Lower lobe of right lung (tissue), 2 donors: ENCODE results near the gene RASA3. TPM values are rescaled to one million over a fixed set of nuclear protein-coding genes. Genes with fewer than 3 reads are reported as not detected.

ENCODE experiments used
- ATAC-seq, 2 donors: fragments of 200-7000 bp; cut with Tn5 transposase; one replicate each; pipeline ENCODE4 v1.9.1; 2020 to 2022; ENCODE audit warnings: mild to moderate bottlenecking in 2 of 2, moderate library complexity in 2 of 2
- DNase-seq: peaks from one replicate; pipeline ENCODE4 v3.0.0-alpha.2; 2020
- H3K27ac ChIP-seq: fragments of 200-600 bp; one replicate; pipeline ENCODE4 v1.8.0; 2022
- H3K27me3 ChIP-seq: fragments of 200-600 bp; one replicate; pipeline ENCODE4 v1.8.0; 2022; ENCODE audit warnings: low read depth
- H3K36me3 ChIP-seq: fragments of 200-600 bp; one replicate; pipeline ENCODE4 v1.8.0; 2022; ENCODE audit warnings: mild to moderate bottlenecking
- H3K4me1 ChIP-seq: fragments of 200-600 bp; one replicate; pipeline ENCODE4 v1.8.0; 2022
- H3K4me3 ChIP-seq: fragments of 200-600 bp; one replicate; pipeline ENCODE4 v1.8.0; 2022; ENCODE audit warnings: mild to moderate bottlenecking
- H3K9me3 ChIP-seq: fragments of 200-600 bp; one replicate; pipeline ENCODE4 v1.8.0; 2022
- intact Hi-C: fragments of 100-400 bp; cut with DNase I; formaldehyde crosslinking; loops from one replicate; pipeline ENCODE4 v1.11.0; 2022
- total RNA-seq: library from RNA; stranded (reverse); fragmentation: NEBNext Ultra II Directional; extraction: Animal tissue kit (Norgen Biotek cat#: 25700); gene quantifications from one replicate; pipeline ENCODE4 v1.2.1, GENCODE V29; 2021
- TF ChIP-seq, protein P1 (sequence below): fragments of 200-600 bp; IDR thresholded peaks from one replicate; pipeline ENCODE4 v1.8.0; 2022; ENCODE audit warnings: antibody characterized with exemption, mild to moderate bottlenecking
- donor health status: DM: no; HTN: yes; CAD: no; lungs with severe emphysema.

RASA3 gene
- total RNA-seq, 1 donor from 2014 or later = 19.1 TPM

DNA sequence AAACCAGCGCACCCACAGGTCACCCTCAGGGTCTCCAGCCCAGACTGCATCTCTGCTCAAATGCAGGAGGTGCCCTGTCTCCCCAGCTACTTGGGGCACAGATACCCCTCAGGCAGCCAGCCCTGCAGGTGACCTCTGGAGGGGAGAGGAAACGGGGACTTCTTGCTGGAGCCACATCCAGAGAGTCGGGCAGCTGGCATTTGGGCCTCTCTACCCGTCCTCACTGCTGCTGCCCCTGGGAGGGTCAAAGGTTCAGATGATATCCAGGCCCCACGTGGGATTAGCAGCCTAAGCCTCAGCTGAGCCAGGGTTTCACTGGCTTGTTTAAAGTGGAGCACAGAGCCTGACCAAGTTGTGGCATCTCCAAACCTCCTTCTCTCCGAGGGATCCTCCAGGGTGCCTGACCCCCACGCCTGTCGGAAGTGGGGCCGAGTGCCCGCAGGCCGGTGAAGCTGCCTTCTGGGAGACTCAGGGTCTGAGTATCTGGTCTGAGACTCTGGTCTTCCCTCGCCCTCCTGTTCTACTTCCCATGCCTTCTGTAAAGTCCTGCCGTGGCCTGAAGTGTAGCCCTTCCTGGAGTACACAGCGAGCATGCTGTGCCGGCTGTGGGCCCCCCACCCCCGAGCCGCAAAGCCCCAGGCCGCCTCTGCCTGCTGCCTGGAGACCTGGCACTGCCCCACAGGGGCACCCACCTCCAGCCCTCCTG, 2.1 kb downstream of the RASA3 start:
- intact Hi-C loops = no loop called here
- H3K4me3 ChIP-seq = peak overlapping the region; percentile 82
- no peak for ATAC-seq

DNA sequence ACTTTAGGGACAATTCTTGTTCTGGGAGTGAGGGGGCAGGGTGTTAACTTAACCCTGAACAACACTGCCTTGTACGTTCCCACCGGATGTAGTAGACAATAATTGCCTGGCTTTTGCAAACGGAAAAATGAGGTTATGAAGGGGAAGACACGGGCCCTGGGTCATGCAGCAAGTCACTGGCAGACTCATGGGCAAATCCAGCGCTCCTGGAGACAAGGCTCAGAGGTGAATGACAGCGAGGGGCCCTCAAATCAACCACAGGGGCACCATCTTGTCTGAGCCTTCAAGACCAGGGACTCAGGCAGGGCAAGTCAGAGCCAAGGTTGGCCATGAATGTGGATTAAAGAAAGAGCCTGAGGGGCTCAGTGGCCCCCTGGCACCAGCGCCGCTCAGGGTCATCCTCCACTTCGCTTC, 2.8 kb downstream of the RASA3 start:
- H3K27me3 ChIP-seq = no peaks in the 10 kb centered on the region
- no peaks in the 10 kb centered on the region for H3K36me3 ChIP-seq
- H3K4me3 ChIP-seq = peak overlapping the region; percentile 82
- intact Hi-C loops = no loop called here
- no peaks in the 10 kb centered on the region for H3K9me3 ChIP-seq
- TF ChIP-seq, protein P1, sequence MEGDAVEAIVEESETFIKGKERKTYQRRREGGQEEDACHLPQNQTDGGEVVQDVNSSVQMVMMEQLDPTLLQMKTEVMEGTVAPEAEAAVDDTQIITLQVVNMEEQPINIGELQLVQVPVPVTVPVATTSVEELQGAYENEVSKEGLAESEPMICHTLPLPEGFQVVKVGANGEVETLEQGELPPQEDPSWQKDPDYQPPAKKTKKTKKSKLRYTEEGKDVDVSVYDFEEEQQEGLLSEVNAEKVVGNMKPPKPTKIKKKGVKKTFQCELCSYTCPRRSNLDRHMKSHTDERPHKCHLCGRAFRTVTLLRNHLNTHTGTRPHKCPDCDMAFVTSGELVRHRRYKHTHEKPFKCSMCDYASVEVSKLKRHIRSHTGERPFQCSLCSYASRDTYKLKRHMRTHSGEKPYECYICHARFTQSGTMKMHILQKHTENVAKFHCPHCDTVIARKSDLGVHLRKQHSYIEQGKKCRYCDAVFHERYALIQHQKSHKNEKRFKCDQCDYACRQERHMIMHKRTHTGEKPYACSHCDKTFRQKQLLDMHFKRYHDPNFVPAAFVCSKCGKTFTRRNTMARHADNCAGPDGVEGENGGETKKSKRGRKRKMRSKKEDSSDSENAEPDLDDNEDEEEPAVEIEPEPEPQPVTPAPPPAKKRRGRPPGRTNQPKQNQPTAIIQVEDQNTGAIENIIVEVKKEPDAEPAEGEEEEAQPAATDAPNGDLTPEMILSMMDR = no peak
- ATAC-seq (no peak), DNase-seq (no peak)
- peak overlapping the region; percentile 86 for H3K27ac ChIP-seq
- peaks cover 66% of the 10 kb centered on the region for H3K4me1 ChIP-seq

More for the DNA sequence above, 2.1 kb downstream of the RASA3 start:
- Histone ChIP-seq H3K36me3 (no peaks in the 10 kb centered on the region), H3K27me3 (no peaks in the 10 kb centered on the region), H3K4me1 (peaks cover 60% of the 10 kb centered on the region), H3K9me3 (no peaks in the 10 kb centered on the region), H3K27ac (peak overlapping the region; percentile 86)
- peak; percentile 37 for DNase-seq
- TF ChIP-seq, protein P1 = no peak

DNA sequence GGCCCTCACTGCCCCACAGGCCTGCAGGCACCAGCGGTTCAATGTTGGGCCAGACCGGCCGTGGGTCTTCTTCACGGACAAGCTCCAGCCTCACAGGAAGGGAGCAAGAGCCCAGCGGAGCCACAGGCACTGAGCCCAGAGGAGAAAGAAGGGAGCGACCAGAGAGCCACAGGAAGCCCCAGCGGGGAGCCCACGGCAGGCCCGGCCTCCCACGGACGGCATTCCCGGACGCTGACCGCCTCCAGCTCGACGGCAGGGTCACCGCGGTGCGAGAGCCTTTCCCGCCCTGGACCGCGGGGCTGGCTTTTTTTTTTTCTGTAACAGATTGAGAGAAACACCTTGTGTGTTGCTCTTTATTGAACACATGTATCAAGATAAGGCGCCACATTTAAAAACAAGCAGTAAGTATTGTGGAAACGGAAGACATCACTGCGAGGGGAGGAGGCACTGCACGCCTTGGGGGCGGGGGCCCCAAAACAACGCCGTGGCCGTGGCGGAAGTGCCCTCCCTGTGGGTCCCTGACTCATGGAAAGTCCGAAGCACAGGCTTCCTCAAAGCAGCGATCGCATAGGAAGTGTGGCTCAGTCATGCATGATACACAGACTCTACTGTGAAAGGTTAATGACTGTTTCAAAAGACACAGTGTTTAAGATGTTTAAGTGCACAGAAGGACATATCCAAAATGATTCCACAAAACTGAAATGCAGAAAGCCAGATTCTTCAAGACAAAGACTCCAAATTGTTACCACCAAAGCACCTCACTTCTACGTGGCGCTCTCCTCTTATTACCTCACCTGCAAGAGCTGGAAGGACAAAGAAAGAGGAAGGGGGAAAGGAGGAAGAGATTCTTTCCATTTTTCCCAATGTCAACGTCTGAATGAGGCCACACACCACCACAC, 3.5 kb downstream of the RASA3 start:
- peak; percentile 88 for DNase-seq
- peak overlapping the region; percentile 37 for H3K4me3 ChIP-seq

DNA sequence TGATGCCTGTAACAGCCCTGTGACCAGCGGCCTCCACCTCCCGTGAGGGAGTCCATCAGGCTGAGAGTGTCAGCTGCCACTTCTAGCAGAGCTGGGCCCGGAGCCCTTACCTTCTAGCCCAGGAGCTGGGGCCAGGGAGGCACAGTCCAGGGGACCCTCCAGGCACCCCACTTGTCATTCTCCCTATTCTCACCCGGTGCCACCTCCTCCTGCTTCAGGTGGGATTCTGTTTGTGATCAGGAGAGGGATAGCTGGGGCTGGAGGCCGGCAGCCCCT, 4.1 kb downstream of the RASA3 start:
- peak overlapping the region; percentile 83 for H3K27ac ChIP-seq
- peak overlapping the region; percentile 37 for H3K4me3 ChIP-seq
- intact Hi-C loops = no loop called here

More for the DNA sequence above, 3.5 kb downstream of the RASA3 start:
- Histone ChIP-seq H3K36me3 (no peaks in the 10 kb centered on the region), H3K4me1 (peaks cover 65% of the 10 kb centered on the region), H3K27ac (peak overlapping the region; percentile 86), H3K27me3 (no peaks in the 10 kb centered on the region), H3K9me3 (no peaks in the 10 kb centered on the region)
- TF ChIP-seq, protein P1 = no peak
- ATAC-seq = peak; percentile 67 to 80
- intact Hi-C loops = no loop called here

More for the DNA sequence above, 4.1 kb downstream of the RASA3 start:
- TF ChIP-seq, protein P1 = no peak
- ATAC-seq (no peak), DNase-seq (peak; percentile 38)
- Histone ChIP-seq H3K4me1 (peaks cover 65% of the 10 kb centered on the region), H3K36me3 (no peaks in the 10 kb centered on the region), H3K9me3 (no peaks in the 10 kb centered on the region), H3K27me3 (no peaks in the 10 kb centered on the region)
